Measurements from ENCODE around the gene STT3A.

GRCh38 chr11:125559888-125560287 lies 32.8 kb upstream of the STT3A start:
- TF ChIP-seq CTCF (IDR thresholded peaks at IDR 0.05; ENCODE audit: insufficient read depth, low read depth, low read length) (no peak), EZH2 (IDR thresholded peaks at IDR 0.05; ENCODE audit: insufficient read depth, low read length) (no peak)

Data from astrocyte (in vitro differentiated cells and primary cell).